GM13977 (cell line): ENCODE results near the gene LRRC8E.
"Not testable (repeated sequence)": the region's sequence is repeated elsewhere in the genome, so short reads cannot be mapped to it uniquely, and the experiment has no call there.

Experiments used
- DNase-seq: peaks from one replicate; pipeline ENCODE4 v3.0.0; 2012; ENCODE audit warnings: low spot score
- in situ Hi-C: fragments of 300-500 bp; cut with MboI; formaldehyde crosslinking; loops from one replicate; pipeline ENCODE4 v1.12.0; 2022; ENCODE audit warnings: low sequenced_read_pairs, low pct_unique_long_range_greater_than_20kb, mixed read lengths, inconsistent platforms; ENCODE audit not compliant: unreplicated experiment
- TF ChIP-seq, protein P1 (sequence below): IDR thresholded peaks from 2 replicates; pipeline ENCODE4 v1.5.1; 2012; ENCODE audit warnings: mild to moderate bottlenecking, control low read depth; ENCODE audit not compliant: insufficient read depth; ENCODE audit errors: extremely low read depth, missing control alignments

The LRRC8E gene

DNA sequence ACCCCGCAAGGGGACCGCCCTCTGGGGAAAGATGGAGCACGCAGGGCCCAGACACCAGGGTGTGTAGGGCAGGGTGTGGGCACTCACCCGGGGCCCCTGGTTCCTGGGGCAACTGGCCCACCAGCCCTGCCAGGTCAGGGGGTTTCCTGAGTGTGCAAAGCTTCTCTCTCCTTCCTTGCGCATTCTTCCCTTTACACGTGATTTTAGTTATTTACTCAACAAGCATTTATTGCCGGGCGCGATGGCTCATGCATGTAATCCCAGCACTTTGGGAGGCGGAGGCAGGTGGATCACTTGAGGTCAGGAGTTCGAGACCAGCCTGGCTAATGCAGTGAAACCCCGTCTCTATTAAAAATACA is 34.6 kb upstream of the LRRC8E start:
- TF ChIP-seq, protein P1, sequence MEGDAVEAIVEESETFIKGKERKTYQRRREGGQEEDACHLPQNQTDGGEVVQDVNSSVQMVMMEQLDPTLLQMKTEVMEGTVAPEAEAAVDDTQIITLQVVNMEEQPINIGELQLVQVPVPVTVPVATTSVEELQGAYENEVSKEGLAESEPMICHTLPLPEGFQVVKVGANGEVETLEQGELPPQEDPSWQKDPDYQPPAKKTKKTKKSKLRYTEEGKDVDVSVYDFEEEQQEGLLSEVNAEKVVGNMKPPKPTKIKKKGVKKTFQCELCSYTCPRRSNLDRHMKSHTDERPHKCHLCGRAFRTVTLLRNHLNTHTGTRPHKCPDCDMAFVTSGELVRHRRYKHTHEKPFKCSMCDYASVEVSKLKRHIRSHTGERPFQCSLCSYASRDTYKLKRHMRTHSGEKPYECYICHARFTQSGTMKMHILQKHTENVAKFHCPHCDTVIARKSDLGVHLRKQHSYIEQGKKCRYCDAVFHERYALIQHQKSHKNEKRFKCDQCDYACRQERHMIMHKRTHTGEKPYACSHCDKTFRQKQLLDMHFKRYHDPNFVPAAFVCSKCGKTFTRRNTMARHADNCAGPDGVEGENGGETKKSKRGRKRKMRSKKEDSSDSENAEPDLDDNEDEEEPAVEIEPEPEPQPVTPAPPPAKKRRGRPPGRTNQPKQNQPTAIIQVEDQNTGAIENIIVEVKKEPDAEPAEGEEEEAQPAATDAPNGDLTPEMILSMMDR = no peak
- no peak for DNase-seq
- in situ Hi-C loops = no loop called here

DNA sequence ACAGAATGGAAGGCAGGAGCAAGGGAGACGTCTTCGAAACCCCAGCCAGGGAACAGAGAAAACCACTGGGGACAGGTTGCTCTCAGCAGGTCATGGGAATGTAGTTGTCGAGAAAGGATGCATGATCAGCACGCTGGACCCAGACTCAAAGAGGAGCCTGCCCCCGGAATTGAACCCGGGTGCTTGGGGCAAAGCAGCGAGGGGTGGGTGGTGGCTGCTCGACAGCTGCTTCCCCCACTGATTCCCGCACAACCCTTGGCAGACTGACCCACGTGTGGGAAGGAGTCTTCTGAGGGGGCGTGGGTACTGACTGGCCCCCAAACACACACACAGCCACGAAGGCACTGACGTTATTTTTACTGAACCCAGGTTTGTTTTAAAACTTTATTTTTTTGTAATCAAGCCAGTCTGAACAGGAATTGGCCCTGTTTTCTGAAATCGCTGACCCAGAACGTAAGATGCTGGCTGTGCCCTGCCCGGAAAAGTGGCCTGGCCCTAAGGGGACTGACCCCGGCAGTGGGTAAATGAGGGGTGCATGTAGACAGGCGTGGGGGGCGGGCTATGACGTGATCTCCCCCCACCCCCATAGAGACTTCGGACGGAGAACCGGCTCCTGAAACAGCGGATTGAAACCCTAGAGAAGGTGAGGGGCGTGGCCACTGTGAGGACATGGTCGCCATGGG is 32.7 kb upstream of the LRRC8E start:
- DNase-seq = no peak
- TF ChIP-seq, protein P1 = no peak
- in situ Hi-C loops = no loop called here

DNA sequence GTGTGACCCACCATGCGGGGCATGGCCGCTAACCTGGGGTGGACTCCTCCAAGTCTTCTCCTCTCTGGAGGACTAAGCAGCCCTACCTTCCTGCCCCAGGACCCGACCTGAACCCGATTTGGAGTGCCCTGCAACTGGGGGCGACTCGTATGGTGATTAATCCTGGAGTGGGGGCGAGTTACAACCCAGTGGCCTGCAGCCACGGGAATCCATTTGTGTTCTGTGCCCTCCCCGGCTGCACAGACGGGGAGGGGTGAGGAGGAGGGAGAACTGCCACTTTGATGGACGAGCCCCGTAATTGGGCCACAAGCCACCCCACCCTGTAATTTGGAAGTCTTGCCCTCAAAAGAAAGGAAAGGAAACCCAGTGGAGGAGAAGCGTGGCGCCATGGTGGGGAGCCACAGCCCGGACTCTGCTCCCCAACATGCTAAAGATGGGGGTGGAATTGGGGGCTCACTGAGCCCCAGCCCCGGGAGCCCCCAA is 32.2 kb upstream of the LRRC8E start:
- in situ Hi-C loops = no loop called here
- DNase-seq = no peak
- TF ChIP-seq, protein P1 = no peak

DNA sequence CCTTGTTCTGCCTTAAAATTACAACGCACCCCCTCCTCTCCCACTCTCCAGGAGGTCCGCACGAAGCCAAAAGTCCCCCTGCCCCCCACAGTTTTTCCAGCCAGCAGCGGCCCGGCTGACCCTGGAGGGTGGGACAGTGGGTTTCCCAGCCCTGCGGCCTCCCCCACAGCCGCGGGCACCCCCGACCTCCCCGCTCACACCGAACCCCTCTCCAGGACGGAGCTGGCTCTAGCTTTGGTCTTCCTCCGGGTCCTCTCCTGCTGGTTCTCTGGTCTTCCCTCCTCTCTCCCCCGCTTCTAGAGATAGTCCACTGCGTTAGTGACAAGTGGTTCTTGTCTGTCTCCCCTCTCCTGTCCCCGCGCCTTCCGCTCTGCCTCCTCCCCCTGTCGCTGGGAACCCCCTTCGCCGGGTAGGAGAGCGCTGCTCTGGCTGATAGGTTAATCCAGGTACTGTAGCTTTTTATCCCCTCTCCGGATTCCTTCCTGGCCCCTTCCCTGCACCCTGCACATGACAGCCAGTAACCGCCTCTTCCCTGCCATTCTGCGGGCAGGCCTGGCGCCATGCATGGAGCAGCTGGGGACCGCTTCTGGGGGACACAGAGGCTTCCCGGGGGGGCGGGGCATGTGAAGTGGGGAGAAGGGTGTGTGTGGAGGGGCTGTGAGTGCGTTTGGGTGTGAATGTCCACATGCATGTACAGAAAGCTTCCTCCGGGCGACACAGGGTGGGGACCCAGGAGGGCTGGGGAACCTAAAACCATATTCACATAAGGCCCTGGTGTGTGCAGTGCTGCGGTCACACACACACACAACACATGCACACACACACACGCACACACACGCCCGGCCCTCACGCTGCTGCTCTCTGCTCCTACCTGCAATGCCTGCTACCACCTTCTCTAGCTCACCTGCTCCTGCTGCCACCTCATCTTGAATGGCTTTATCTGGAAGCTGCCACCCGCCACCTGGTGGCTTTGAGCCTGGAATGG is 31.3 kb upstream of the LRRC8E start:
- in situ Hi-C loops = no loop called here
- TF ChIP-seq, protein P1 = no peak
- no peak for DNase-seq

DNA sequence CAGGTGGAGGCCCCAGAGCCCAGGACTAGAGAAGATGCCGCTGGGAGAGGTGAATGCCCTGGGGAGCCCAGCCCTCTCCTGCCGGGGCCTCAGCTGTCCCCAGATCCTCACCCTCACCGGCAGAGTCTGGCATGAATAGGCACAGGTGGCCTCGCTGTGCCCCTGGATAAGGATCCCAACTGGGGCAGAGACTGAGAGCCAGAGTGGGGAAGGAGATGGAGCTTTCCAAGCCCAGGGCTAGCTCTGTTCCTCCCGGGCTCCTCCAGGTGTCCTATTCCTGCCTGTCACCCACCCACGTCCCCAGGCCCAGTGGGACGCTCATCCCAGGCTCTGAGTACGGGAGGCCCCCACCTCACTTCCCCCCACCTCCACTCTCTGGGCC is 30.6 kb upstream of the LRRC8E start:
- in situ Hi-C loops = no loop called here
- no peak for DNase-seq
- TF ChIP-seq, protein P1 = no peak

DNA sequence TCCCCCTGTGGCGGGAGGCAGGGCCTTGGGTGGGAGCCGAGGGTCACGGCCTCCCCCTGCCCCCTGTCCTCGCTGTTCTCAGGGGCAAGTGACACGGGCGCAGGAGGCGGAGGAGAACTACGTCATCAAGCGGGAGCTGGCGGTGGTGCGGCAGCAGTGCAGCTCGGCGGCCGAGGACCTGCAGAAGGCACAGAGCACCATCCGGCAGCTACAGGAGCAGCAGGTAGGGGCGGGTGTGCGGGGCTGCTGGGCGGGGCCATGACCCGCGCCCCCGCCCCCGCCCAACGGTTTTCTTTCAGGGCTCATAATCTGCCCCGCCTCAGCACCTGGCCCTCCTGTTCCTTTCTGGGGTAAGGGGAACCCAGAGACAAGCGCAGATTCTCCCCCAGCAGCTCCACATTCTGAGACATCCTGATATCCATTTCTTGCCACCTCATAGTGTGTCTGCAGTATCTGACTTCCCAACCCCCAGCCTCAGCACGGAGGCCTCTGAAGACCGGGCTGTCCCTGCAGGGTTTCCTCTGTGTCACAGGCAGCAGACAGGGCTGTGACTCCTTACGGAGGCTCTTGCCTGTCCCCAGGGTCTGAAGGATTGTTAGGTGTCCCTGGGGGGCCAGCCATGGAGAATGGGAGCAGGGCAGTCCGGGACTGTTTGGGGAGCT is 30.1 kb upstream of the LRRC8E start:
- DNase-seq = peak; percentile 16
- TF ChIP-seq, protein P1 = no peak
- in situ Hi-C loops = no loop called here

DNA sequence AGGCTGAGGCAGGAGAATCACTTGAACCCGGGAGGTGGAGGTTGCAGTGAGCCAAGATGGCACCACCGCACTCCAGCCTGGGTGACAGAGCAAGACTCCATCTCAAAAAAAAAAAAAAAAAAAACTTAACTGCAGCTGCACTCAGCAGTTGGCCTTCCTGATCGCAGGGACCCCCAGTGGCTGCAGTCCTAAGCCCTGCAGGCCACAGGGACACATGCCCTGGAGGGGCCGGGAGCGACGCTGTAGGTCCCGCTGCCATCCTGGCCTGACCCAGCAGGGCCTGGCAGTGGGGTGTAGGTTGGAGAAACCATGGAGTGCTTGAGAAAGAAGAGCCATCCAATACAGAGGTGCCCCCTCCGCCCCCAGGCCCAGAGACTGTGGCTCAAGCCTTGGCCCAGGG is 29.2 kb upstream of the LRRC8E start:
- peak; percentile 11 for DNase-seq
- in situ Hi-C loops = not testable (repeated sequence)
